HG03108 (cell line): ENCODE results near the gene AKT1.
"Not testable (repeated sequence)": the region's sequence is repeated elsewhere in the genome, so short reads cannot be mapped to it uniquely, and the experiment has no call there.

Experiments
- ATAC-seq: cut with Tn5 transposase; IDR thresholded peaks from one replicate; pipeline ENCODE4 v1.9.1; 2021; ENCODE audit warnings: moderate library complexity; ENCODE audit not compliant: unreplicated experiment

The AKT1 gene

GRCh38 chr14:104755621-104756020 is 39.9 kb downstream of the AKT1 start:
- no peak for ATAC-seq

- ATAC-seq: no peak
Measured at GRCh38 chr14:104754213-104754851, 41.2 kb downstream of the AKT1 start.

GRCh38 chr14:104753528-104754212 is 41.9 kb downstream of the AKT1 start:
- ATAC-seq: no peak

GRCh38 chr14:104752735-104753527 is 42.6 kb downstream of the AKT1 start, which contains the start of gene SIVA1:
Gene SIVA1 (plus strand): TSS chr14:104753147. CDS start chr14:104753202, 55 bp downstream.
- ATAC-seq: peak; percentile 89

DNA sequence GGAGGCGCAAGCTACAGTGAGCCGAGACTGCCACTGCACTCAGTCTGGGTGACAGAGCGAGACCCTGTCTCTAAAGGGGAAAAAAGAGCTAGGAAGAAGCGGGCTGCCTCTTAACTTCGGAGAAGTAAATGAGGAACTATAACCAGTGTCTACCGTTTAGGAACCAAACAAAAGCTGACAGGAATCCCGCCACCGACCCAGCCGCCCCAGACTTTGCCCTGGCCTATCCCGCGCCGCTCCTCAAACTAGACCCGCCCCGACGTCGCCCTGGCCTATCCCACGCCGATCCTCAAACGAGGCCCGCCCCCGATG is 43.2 kb downstream of the AKT1 start:
- ATAC-seq: peak; percentile 1

- no peak for ATAC-seq
Measured at GRCh38 chr14:104751539-104752422, 43.8 kb downstream of the AKT1 start.

DNA sequence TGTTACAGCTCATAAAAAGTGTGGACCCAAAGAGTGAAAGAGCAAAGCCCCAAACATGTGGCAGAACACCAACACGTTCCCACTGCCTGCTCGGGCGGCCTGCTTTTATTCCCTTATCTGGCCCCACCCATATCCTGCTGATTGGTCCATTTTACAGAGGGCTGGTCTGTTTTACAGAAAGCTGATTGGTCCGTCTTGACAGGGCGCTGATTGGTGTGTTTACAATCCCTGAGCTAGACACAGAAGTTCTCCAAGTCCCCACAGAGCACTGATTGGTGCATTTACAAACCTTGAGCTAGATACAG is 44.8 kb downstream of the AKT1 start:
- ATAC-seq: not testable (repeated sequence)

- ATAC-seq: no peak
Measured at GRCh38 chr14:104750056-104750752, 45.3 kb downstream of the AKT1 start.

DNA sequence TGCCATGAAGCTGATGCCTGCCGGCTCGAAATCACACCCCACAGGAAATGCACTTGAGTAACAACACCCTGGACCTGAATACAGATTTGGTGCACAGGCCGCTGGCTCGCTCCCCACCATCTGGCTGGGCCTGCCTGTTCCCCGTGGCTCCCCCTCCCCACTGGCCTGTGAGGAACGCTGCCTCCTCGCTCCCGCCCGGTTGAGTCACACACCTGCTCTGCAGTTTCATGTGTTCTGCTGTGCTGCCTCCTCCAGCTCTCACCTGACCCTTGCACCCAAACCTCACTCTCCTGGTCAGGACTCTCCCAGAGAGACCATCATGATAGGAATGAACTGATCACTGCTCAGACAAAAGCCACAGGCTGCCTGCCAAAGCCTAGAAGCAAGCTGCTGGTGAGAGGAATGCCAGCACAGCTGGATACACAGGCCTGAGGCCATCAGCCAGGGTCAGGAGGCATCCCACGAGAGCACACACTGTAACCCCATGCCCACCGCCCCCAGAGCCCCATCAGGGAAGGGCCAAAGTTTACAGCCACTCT is 46.4 kb downstream of the AKT1 start:
- ATAC-seq: no peak

DNA sequence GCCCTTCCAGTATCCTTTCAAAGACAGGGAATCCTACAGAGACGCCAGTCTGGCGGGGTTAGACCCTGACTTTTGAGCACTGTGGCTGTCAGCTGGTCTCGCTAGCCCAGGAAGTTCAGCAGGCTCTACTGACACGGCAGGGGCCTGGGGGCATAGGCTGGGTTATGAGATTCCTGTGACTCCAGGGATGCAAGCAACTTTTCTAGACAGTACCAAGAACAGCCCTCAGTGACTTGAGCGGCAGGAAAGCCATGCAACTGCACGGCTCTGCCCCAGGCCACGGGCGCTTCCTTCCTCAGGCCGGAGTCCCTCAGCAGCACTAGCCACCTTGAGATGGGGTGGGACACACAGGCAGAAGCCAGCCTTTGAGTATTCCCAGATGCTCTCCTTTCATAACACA is 47.7 kb downstream of the AKT1 start:
- ATAC-seq: no peak

DNA sequence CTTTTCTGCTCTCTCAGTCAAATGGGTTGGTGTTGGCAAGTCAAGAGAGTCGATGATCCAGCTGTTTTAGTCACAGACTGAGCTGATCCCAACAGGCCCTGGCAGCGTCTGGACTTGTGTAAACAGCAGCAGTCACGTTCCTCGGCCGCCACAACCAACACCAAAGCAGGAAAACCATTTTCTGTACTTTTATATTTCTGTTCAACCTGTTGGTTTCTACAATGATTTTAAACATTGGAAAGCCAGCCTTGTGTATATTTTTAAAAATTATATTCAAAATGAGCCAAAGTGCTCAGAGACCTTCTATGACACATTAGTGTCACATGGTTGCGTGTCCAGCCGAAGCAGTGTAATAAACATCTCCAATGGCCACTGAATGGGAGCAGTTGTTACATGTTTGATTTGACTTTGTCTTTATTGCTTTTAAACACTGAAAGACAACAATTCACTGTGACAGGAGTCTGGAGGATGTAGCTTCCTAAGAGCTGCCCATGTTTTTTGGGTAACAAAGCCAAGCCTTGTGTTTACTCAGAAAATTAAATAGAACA is 48.5 kb downstream of the AKT1 start:
- no peak for ATAC-seq

GRCh38 chr14:104746071-104746545 is 49.4 kb downstream of the AKT1 start:
- no peak for ATAC-seq

- ATAC-seq: no peak
Measured at GRCh38 chr14:104745431-104745830, 50.1 kb downstream of the AKT1 start.

DNA sequence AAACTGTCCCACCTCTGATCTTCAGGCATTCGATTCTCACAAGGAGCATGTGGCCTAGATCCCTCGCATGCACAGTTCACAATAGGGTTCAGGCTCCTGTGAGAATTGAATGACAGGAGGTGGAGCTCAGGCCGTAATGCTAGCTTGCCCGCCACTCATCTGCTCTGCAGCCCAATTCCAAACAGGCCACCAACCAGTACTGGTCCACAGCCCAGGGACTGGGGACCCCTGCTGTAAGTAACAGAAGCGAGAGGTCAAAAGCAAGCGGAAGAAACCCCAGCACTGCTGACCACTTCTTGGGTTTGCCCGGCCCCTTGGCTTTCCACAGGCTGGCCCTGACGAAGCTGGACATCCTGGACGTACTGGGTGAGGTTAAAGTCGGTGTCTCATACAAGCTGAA is 51.1 kb downstream of the AKT1 start:
- ATAC-seq: no peak

GRCh38 chr14:104743461-104744380 is 51.8 kb downstream of the AKT1 start:
- no peak for ATAC-seq

GRCh38 chr14:104742586-104743455 is 52.7 kb downstream of the AKT1 start:
- no peak for ATAC-seq

- ATAC-seq: no peak
Measured at GRCh38 chr14:104741803-104742251, 53.7 kb downstream of the AKT1 start.
